Skeletal muscle tissue (tissue), 4 donors: ENCODE results near the gene FAR1. TPM values are rescaled to one million over a fixed set of nuclear protein-coding genes. Genes with fewer than 3 reads are reported as not detected.

Experiments used
- H3K27ac ChIP-seq: one replicate; pipeline ENCODE4 v1.7.0; 2013; ENCODE audit warnings: mild to moderate bottlenecking, low read depth, low read length, inconsistent platforms
- H3K27me3 ChIP-seq, 3 donors: one replicate each; pipeline ENCODE4 v1.7.0; 2013; ENCODE audit warnings: low read length in 3 of 3; ENCODE audit not compliant: control insufficient read depth in 3 of 3, insufficient read depth in 3 of 3
- H3K36me3 ChIP-seq, 3 donors: one replicate each; pipeline ENCODE4 v1.7.0; 2013; ENCODE audit warnings: low read length in 3 of 3; ENCODE audit not compliant: control insufficient read depth in 3 of 3, insufficient read depth in 3 of 3
- H3K4me1 ChIP-seq, 3 donors: one replicate each; pipeline ENCODE4 v1.7.0; 2013; ENCODE audit warnings: low read length in 3 of 3, mild to moderate bottlenecking in 3 of 3; ENCODE audit not compliant: control insufficient read depth in 3 of 3, insufficient read depth in 3 of 3
- H3K4me3 ChIP-seq, 3 donors: one replicate each; pipeline ENCODE4 v1.7.0; 2013; ENCODE audit warnings: low read length in 3 of 3
- H3K9ac ChIP-seq, 3 donors: one replicate each; pipeline ENCODE4 v1.7.0; 2013; ENCODE audit warnings: low read length in 3 of 3, mild to moderate bottlenecking in 3 of 3, moderate library complexity in 2 of 3, low read depth in 1 of 3
- H3K9me3 ChIP-seq, 3 donors: one replicate each; pipeline ENCODE4 v1.7.0; 2013; ENCODE audit warnings: low read length in 3 of 3; ENCODE audit not compliant: control insufficient read depth in 3 of 3
- total RNA-seq: library from RNA; depleted of rRNA; stranded (reverse); fragments of >200 nt; gene quantifications from one replicate; pipeline ENCODE4 v1.2.3, GENCODE V29; 2014
- donor health status: Osteomylitis.

FAR1 gene
- total RNA-seq, 1 donor from 2014 or later, result 37.6 TPM

GRCh38 chr11:13668957-13669521, 571 bp downstream of the FAR1 start:
- peak overlapping the region; percentile 59 for H3K27ac ChIP-seq
- H3K36me3 ChIP-seq, result no peaks in the 10 kb centered on the region
- peak overlapping the region; percentile 81 to 90 (median 87) for H3K4me3 ChIP-seq
- no peaks in the 10 kb centered on the region for H3K9me3 ChIP-seq
- H3K4me1 ChIP-seq, result peaks cover 13 to 19% (median 15%) of the 10 kb centered on the region in 3 donors
- no peaks in the 10 kb centered on the region for H3K27me3 ChIP-seq
- H3K9ac ChIP-seq, result peak overlapping the region; percentile 52 to 85 (median 80)

DNA sequence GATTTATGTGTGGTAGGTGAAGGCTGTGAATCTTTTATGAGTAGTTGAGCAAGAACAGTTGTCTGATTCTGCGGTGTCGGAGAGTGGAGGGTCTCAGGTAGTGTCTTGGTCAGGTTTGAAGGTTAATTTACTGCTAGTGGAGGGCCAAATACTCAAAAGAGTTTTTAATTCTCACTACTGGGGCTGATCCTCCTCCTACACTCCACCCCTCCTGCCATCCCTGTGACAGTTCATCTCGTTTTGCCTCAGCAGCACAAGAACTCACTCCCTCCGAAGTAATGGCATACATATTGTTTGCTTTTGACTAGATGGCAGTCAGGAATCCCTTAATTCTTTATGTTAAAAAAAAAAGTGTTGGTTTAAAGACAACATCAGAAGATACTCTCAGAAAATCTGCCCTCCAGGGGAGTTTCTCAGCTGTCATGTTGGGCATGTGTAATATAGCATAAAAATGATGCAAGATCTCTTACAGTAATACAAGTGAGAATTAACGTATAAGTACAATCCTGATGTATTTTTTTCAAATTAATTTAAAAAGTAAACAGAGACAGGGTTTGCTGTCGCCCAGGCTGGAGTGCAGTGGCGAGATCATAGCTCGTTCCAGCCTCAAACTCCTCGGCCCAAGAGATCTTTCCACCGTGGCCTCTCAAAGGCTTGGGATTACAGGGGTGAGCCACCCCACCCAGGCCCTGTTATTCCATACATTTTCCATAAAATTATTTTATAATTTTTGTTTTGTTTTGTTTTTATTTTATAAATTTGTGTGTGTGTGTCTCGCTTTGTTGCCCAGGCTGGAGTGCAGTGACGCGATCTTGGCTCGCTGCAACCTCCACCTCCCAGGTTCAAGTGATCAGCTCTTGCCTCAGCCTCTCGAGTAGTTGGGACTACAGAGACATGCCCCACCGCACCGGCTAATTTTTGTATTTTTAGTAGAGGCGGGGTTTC, 1.3 kb downstream of the FAR1 start:
- Histone ChIP-seq H3K4me1 (peaks cover 13 to 19% (median 15%) of the 10 kb centered on the region in 3 donors), H3K27ac (peak overlapping the region; percentile 59), H3K36me3 (no peaks in the 10 kb centered on the region), H3K9me3 (no peaks in the 10 kb centered on the region), H3K9ac (peak overlapping the region; percentile 52 to 85 (median 80)), H3K4me3 (peak overlapping the region; percentile 81 to 90 (median 87)), H3K27me3 (no peaks in the 10 kb centered on the region)

- Histone ChIP-seq H3K4me1 (peaks cover 8 to 14% (median 9%) of the 10 kb centered on the region in 3 donors), H3K36me3 (no peaks in the 10 kb centered on the region), H3K9ac (no peak overlapping the region), H3K4me3 (no peak overlapping the region), H3K27me3 (no peaks in the 10 kb centered on the region), H3K9me3 (no peaks in the 10 kb centered on the region), H3K27ac (no peak overlapping the region)
These were observed 4.2 kb downstream of the FAR1 start for GRCh38 chr11:13672576-13673210.

DNA sequence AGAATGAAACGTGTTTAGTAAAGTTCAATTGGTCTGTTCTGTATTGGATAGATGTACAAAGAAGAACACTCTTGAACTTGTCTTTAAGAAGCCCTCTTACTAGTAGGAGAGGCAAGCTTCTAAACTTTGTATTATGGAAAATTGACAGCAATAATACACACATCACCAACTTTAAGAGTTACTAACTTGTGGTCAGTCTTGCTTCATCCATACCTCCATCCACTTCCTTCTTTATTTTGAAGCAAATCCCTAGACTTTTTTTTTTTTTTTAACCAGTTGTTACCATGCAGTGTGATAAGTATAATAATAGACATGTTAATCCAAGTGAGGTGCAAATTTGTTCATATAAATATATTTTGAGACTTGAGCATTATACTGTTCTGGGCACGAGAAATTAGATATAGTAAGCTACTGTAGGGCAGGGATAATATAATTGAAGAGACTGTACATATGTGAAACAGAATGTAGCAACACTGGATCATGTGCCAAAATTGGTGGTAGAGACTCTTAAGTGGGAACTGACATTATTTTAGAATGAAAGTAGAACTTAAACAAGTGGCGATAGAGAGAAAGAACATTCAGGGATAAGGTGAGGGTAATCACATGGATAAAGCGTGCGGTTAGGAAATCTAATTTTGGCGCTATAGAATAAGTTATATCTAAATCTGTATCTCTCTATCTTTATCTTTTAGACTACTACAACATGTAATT, 6.5 kb downstream of the FAR1 start:
- H3K9ac ChIP-seq, result no peak overlapping the region
- no peaks in the 10 kb centered on the region for H3K9me3 ChIP-seq
- no peaks in the 10 kb centered on the region for H3K36me3 ChIP-seq
- no peaks in the 10 kb centered on the region for H3K27me3 ChIP-seq
- H3K4me1 ChIP-seq, result peaks cover 0 to under 1% (median under 1%) of the 10 kb centered on the region in 3 donors
- no peak overlapping the region for H3K27ac ChIP-seq
- no peak overlapping the region for H3K4me3 ChIP-seq

- Histone ChIP-seq H3K4me3 (no peak overlapping the region), H3K9me3 (no peaks in the 10 kb centered on the region), H3K36me3 (no peaks in the 10 kb centered on the region), H3K27ac (no peak overlapping the region), H3K9ac (no peak overlapping the region), H3K27me3 (no peaks in the 10 kb centered on the region), H3K4me1 (no peaks in the 10 kb centered on the region)
These were observed 8.1 kb downstream of the FAR1 start for GRCh38 chr11:13676576-13676975.

GRCh38 chr11:13679768-13680167, 11.3 kb downstream of the FAR1 start:
- Histone ChIP-seq H3K36me3 (no peaks in the 10 kb centered on the region), H3K9me3 (no peaks in the 10 kb centered on the region), H3K4me3 (no peak overlapping the region), H3K4me1 (no peaks in the 10 kb centered on the region), H3K27me3 (no peaks in the 10 kb centered on the region), H3K9ac (no peak overlapping the region), H3K27ac (no peak overlapping the region)

- no peak overlapping the region for H3K9ac ChIP-seq
- no peak overlapping the region for H3K4me3 ChIP-seq
- H3K27me3 ChIP-seq, result no peaks in the 10 kb centered on the region
- no peaks in the 10 kb centered on the region for H3K36me3 ChIP-seq
- no peak overlapping the region for H3K27ac ChIP-seq
- H3K9me3 ChIP-seq, result no peaks in the 10 kb centered on the region
- no peaks in the 10 kb centered on the region for H3K4me1 ChIP-seq
These were observed 12.2 kb downstream of the FAR1 start for GRCh38 chr11:13680501-13681264.

GRCh38 chr11:13681446-13681845, 13.0 kb downstream of the FAR1 start:
- H3K27me3 ChIP-seq, result no peaks in the 10 kb centered on the region
- no peaks in the 10 kb centered on the region for H3K4me1 ChIP-seq
- H3K27ac ChIP-seq, result no peak overlapping the region
- no peaks in the 10 kb centered on the region for H3K9me3 ChIP-seq
- H3K9ac ChIP-seq, result no peak overlapping the region
- no peak overlapping the region for H3K4me3 ChIP-seq
- H3K36me3 ChIP-seq, result no peaks in the 10 kb centered on the region

DNA sequence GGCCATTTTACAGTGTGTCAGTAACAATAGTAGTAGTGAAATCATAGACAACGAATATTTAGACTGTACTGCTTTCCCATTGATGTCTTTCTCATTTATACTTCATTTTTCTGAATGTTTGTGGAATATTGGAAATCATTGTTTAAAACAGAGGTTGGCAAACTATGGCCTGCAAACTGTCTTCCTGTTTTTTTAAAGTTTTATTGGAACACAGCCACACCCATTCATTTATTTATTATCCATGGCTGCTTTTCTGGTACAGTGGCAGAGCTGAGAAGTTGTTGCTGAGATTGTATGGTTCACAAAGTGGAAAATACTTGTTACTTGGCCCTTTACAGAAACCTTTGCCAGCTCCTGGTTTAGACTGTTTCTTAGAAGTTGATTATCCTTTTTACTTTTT, 13.7 kb downstream of the FAR1 start:
- H3K9me3 ChIP-seq, result no peaks in the 10 kb centered on the region
- no peak overlapping the region for H3K9ac ChIP-seq
- H3K4me3 ChIP-seq, result no peak overlapping the region
- no peaks in the 10 kb centered on the region for H3K36me3 ChIP-seq
- H3K27me3 ChIP-seq, result no peaks in the 10 kb centered on the region
- no peak overlapping the region for H3K27ac ChIP-seq
- no peaks in the 10 kb centered on the region for H3K4me1 ChIP-seq
